ENCODE measurements around the gene GATD1. TPM values are rescaled to one million over a fixed set of nuclear protein-coding genes. Genes with fewer than 3 reads are reported as not detected.
A peak's percentile ranks its signal among the peaks of the same experiment; 100 is the strongest.

GATD1 gene
- polyA plus RNA-seq, 4 donors, result 70.9 to 97.2 (median 74.7) TPM

DNA sequence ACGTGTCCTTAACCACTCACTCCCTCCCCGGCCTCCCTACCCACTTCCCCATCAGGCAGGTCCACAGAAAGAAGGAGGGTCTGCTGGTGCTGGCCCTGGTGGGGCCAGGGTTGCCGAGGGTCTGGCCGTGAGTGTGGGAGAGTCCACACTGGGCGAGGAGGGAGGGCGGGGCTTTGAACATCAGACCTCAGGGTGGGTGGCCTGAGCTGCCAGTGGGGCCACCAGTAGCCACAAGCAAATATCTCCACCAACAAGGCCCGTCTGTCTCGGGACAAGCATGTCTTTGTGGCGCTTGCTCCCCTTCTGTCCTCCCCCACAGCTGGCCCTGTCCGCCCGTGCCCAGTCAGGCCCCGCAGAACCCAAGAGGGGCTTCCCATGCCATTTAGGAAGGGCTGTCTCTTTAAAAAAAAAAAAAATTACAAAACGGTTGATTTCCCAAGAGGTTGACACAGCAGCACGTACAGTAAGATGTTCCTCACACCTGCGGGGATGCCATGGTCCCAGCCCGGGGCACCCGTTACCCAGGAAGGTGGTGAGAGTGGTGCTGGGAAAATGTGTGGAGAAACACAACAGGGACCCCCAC is 47.7 kb downstream of the GATD1 start:
- DNase-seq (ENCODE audit: low read depth in 4 of 4, low spot score in 3 of 4), result no peak

DNA sequence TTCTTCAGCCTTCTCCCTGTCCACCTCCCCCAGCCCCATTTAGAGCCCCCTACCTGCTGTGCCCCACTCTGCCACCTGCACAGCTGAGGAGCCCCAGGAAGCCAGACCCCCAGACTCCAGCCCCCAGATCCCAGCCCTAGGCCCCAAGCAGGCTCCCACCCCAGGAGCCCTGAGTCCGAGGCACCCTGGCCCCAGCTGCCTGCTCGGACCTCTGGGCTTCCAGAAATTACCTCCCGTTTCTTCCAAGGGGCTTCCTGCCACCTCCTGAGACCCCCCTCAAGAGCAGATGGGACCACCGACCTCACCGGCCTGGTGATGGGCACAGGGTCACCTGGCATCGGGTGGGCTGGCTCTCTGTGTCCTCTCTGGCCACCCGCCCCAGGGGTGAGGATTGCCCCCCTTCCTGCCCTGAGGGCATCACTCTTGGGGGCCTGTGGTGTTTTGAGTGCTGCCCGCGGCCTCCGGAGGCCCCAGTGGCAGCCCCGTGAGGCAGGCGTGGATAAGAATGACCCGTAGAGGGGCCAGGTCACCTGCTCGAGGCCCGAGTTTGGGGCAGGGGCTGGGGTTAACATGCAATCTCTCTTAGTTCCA is 48.3 kb downstream of the GATD1 start:
- no peak for DNase-seq (ENCODE audit: low read depth in 4 of 4, low spot score in 3 of 4)

DNA sequence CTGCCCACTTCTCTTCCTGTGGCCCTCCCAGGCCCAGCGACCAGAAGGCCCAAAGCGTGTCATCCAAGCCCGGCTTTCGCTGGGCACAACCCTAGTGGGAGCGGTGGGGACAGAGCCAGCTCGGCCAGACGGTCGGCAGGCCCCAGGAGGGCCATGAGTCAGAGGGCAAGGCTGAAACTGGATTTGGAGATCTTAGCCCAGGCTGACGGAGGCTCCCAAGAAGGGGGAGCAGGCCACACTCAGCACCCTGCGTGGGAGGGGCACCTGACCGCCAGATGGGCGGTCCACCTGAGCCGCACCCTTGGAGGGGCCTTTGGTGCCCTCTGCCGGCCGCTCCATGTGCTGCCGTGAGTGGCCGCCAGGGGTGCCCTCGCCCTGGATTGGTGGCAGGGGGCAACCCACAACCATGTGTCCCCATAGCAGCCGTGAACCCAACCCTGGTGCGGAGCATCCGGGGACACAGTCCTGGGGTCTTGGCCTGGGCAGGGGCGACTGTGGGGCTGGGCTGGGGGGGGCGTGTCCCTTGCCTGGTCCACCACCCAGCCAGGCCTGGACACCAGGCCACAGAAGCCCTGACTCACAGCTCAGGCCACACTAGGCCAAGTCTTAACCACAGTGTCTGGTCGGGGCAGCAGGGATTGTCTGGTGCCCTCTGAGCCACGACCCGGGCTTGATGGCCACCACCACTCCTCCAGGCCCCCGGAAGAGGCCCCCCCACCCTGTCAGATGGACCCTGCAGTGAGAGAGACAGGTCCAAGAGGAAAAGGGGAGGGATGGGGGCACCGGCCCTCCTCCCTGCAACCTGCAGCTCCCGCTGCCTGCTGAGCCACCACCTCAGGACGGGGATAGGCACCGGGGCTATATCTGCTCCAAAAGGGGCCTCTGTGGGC is 49.2 kb downstream of the GATD1 start:
- DNase-seq (ENCODE audit: low read depth in 4 of 4, low spot score in 3 of 4), result peak in 1 of 4 donors; percentile 74

DNA sequence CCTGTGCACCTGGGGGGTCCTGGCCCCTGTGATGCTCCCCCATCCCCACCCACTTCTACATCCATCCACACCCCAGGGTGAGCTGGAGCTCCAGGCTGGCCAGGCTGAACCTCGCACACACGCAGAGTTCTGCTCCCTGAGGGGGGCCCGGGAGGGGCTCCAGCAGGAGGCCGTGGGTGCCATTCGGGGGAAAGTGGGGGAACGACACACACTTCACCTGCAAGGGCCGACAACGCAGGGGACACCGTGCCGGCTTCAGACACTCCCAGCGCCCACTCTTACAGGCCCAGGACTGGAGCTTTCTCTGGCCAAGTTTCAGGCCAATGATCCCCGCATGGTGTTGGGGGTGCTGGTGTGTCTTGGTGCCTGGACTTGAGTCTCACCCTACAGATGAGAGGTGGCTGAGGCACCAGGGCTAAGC is 50.0 kb downstream of the GATD1 start:
- DNase-seq (ENCODE audit: low read depth in 4 of 4, low spot score in 3 of 4), result no peak

DNA sequence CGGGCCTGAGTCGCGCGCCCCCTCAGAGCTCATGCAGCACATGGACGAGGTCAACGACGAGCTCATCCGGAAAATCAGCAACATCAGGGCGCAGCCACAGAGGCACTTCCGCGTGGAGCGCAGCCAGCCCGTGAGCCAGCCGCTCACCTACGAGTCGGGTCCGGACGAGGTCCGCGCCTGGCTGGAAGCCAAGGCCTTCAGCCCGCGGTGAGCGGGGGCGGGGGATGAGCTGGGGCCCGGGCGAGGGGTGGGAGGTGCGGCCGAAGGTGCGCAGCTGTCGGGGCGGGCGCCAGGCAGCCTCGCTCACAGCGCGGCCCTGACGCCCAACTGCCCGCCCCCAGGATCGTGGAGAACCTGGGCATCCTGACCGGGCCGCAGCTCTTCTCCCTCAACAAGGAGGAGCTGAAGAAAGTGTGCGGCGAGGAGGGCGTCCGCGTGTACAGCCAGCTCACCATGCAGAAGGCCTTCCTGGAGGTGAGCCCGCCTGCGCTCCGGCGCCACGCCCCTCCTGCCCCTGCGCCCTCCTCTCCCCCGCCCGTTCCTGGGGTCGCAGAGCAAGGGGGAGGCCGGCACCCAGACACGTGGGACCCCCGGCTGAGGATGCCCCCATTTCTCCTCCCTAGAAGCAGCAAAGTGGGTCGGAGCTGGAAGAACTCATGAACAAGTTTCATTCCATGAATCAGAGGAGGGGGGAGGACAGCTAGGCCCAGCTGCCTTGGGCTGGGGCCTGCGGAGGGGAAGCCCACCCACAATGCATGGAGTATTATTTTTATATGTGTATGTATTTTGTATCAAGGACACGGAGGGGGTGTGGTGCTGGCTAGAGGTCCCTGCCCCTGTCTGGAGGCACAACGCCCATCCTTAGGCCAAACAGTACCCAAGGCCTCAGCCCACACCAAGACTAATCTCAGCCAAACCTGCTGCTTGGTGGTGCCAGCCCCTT is 50.7 kb downstream of the GATD1 start:
- DNase-seq (ENCODE audit: low read depth in 4 of 4, low spot score in 3 of 4), result no peak

DNA sequence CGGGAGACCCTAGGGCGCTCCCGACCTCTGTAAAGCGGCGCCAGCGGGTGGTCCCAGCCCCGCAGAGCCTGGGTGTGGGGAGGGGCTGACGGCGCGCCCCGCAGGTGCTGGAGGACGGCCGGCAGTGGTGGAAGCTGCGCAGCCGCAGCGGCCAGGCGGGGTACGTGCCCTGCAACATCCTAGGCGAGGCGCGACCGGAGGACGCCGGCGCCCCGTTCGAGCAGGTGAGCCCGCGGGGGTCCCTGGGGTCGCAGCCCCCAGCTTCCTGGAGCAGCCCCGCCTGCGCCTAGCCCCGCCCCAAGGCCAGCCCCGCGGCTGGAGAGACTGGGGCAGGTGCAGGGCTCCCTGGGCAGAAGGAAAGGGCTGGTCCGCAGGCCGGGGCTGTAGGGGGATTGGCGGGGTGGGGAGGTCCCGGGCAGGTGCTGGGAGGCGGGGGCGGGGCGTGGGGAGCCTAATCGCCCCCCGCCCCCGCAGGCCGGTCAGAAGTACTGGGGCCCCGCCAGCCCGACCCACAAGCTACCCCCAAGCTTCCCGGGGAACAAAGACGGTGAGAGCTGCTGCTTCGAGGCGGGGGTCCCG is 51.6 kb downstream of the GATD1 start:
- DNase-seq (ENCODE audit: low read depth in 4 of 4, low spot score in 3 of 4), result no peak

DNA sequence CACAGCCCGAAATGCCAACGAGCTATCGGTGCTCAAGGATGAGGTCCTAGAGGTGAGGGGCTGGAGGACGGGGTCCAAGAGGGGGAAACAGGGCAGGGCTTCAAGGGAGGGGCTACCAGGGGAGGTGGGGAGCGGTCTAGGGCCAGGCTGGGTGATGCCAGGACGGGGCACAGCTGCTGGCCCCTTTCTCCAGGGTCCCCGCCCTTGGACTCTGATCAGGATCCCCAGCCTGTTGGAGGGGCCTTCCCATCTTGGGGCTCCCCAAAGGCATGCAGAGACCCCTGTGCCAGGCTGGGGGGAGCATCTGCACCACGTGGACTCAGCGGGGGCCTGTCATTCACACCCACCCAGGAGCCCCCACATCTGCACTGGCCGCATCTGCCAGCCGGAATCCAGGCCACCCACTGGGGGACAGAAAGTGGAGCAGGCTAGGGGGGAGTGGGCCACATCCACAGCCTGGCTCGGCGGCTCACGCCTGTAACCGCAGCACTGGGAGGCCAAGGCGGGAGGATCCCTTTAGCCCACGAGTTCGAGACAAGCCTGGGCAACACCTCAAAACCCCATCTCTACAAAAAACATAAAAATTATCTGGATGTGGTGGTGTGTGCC is 52.4 kb downstream of the GATD1 start:
- no peak for DNase-seq (ENCODE audit: low read depth in 4 of 4, low spot score in 3 of 4)

DNA sequence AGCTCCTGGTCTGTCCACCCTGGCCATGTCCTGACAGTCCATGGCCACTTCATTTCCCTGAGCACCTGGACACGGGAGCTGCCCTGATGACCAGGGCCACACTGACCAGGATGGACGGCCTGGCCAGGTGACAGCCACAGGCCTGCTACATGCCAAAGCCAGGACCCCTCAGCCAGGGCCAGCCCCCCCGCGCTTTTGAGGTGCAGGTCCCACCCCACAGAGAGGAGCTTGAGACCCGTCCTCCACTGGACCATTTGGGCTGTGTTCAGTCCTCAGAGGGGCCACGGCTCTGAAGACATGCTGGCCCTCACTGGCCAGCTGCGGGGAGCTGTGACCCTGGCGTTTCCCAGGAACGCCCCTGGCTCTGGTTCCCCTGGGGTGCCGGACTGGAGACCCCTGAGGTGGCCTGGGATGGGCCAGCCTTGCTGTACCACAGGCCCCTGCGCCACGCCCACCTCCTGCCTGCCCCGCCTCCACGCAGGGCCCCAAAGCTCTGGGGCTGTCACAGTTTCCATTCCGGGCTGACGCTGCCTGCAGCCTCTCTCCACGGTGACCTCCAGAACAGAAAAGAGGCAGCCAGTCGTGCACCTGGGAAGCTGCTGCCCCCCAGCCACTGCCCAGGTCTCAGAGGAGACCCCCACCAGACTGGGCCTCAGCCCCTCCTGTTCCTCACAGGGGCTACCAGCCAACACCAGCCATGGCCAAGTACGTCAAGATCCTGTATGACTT is 53.1 kb downstream of the GATD1 start:
- no peak for DNase-seq (ENCODE audit: low read depth in 4 of 4, low spot score in 3 of 4)

DNA sequence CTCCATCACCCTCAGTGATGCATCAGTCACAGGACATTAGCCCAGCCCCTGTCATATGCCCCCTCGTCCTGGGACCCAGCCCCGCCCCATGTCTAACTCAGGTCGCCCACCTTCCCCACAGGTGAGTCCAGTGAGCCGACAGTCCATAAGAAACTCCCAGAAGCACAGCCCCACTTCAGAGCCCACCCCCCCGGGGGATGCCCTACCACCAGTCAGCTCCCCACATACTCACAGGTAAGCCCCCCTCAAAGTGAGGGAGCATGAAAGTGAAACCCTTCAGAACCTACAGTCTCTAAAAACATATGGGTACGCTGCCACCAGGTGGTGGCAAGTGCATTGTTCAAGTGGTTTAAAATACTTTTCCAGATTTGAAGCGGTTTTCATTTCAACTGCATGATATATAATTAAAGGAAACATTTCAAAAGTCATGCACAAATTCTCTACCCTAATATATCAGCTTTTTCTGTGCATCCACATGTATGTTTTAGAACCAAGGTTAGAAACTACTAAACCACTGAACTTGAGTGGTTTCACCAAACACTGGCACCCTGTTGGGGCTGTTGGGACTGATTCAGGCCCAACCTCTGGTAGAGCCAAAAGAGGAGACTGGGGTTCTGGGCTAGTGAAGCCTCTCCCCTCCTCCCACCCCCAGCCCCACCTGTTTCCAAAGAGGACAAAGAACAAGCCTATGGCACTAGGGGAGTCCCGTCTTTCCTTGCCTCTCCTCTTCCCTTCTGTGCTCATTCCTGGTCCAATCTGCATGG is 54.0 kb downstream of the GATD1 start:
- DNase-seq (ENCODE audit: low read depth in 4 of 4, low spot score in 3 of 4), result no peak

DNA sequence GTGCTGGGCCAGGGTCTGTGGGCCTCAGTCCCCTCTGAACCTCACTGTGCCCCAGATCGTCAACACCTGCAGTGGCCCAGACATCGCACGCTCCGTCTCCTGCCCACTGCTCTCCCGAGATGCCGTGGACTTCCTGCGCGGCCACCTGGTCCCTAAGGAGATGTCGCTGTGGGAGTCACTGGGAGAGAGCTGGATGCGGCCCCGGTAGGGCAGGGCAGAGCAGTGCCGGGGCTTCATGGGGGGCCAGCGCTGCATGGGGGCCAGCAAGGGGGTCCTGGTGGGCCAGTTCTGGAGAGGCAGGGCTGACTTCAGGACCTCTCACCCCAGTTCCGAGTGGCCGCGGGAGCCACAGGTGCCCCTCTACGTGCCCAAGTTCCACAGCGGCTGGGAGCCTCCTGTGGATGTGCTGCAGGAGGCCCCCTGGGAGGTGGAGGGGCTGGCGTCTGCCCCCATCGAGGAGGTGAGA is 54.9 kb downstream of the GATD1 start:
- DNase-seq (ENCODE audit: low read depth in 4 of 4, low spot score in 3 of 4), result no peak

DNA sequence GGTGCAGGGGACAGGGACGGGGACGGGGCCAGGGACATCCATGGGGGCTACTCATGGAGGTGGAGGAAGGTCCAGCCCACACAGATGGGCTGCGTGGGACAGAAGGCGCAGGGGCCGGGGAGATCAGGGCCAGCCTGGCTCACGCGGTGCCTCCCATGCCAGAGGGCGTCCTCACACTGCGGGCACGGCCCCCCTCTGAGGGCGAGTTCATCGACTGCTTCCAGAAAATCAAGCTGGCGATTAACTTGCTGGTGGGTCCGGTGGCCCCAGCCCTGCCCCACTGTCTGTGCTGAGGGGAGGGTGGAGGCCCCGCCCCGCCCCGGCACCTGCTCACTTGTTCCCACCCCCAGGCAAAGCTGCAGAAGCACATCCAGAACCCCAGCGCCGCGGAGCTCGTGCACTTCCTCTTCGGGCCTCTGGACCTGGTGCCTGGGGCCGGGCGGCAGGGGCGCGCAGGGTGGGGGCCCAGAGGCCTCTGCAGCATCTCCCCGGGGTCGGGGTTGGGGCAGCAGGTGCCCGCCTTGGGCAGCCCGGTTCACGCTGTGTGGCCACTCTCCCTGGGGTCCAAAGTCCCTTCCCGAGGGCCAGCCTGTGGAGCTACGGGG is 55.4 kb downstream of the GATD1 start:
- no peak for DNase-seq (ENCODE audit: low read depth in 4 of 4, low spot score in 3 of 4)

DNA sequence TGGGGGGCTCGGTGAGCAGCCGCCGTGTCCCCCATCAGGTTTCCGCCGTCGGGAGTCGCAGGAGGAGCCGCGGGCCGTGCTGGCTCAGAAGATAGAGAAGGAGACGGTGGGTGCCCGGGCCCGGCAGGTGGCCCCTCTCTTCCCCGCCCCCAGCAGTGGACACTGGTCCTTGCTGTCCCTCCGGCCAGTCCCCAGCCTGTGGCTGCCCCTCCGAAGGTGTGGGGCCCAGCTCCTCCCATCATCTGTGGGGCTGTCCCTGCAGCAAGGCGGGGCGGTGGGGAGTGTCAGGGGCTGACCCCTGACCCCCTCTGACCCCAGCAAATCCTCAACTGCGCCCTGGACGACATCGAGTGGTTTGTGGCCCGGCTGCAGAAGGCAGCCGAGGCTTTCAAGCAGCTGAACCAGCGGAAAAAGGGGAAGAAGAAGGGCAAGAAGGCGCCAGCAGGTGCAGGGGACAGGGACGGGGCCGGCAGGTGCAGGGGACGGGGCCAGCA is 56.0 kb downstream of the GATD1 start:
- DNase-seq (ENCODE audit: low read depth in 4 of 4, low spot score in 3 of 4), result no peak

DNA sequence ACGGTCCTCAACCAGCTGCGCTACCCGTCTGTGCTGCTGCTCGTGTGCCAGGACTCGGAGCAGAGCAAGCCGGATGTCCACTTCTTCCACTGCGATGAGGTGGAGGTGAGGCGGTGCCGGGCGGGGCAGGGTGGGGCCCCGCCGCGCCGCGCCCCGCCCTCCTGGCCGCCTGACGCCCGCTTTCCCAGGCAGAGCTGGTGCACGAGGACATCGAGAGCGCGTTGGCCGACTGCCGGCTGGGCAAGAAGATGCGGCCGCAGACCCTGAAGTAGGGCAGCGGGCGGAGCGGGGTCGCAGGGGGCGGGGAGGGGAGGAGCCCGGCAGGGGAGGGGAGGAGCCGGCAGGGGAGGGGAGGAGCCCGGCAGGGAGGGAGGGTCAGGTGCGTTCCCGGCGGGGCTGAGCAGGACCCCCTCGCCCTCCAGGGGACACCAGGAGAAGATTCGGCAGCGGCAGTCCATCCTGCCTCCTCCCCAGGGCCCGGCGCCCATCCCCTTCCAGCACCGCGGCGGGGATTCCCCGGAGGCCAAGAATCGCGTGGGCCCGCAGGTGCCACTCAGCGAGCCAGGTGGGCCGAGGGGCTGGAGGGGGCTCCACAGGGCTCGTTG is 56.5 kb downstream of the GATD1 start:
- no peak for DNase-seq (ENCODE audit: low read depth in 4 of 4, low spot score in 3 of 4)

DNA sequence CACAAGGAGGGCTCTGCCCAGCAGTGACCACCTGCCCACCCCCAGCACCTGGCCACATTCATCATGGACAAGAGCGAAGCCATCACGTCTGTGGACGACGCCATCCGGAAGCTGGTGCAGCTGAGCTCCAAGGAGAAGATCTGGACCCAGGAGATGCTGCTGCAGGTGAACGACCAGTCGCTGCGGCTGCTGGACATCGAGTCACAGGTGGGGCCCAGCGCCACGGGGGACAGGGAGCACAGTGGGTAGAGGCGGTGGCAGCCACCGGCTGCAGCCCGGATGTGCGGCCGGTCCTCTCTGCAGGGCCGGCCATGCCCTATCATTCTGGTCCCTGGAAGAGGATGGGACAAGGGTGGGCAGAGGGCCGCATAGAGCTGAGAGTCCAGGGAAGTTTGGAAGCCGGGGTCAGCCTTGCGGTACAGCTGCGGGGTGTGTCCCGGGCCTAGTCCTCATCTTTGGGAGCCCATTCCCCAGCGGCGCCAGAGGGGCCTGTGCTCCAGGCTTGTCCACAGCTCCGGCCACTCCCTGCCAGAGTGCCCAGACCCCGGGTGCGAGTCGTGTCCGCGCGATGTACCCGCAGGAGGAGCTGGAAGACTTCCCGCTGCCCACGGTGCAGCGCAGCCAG is 57.2 kb downstream of the GATD1 start:
- DNase-seq (ENCODE audit: low read depth in 4 of 4, low spot score in 3 of 4), result no peak

DNA sequence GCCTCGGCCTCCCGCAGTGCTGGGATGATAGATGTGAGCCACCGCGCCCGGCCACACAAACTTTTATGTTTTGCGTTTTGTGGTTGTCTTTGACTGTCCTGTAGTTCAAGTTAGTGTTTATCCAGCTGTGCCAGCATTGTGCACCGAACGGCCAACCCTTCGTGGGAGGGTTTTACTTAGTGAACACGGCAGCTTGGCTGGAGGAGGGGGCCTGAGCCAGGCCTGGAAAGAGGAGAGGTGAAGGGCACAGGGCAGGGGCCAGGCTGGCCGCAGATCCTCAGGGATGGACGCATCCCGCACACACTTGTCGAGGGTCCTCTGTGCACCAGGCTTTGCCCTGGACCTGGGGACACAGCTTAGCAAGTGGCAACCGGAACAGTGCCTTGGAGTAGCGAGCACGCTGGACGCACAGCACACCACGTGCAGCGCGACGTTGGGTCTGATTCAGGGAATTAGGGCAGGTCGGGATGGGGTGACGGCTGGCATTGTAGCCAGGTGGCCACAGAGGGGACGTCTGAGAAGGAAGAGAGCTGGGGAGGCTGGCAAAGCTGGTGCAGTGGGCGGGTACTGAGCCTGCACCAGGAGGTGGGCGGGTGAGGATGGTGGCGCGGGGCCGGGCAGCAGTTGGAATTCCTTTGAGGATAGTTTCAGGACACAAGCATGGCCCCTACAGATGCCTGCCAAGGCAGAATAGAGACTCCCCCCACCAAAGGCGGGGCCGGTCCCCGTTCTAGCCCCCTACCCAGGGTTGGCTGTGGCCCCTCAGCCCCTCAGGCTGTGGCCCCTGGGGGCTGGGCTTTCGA is 57.9 kb downstream of the GATD1 start:
- no peak for DNase-seq (ENCODE audit: low read depth in 4 of 4, low spot score in 3 of 4)

Data from right renal pelvis (tissue), 4 donors.